C4-2B (cell line): ENCODE data around the gene TOP3B.

Experiments used
- CTCF ChIP-seq: fragments of 450-650 bp; conservative IDR thresholded peaks from 2 replicates; pipeline ENCODE4 v1.5.1; 2017; ENCODE audit warnings: mild to moderate bottlenecking
- ZFX ChIP-seq: fragments of 450-650 bp; IDR thresholded peaks from 2 replicates; pipeline ENCODE4 v1.6.1; 2017

- TF ChIP-seq CTCF, result no peak
- TF ChIP-seq ZFX, result no peak
Measured at GRCh38 chr22:21980547-21980946, 2.0 kb downstream of the TOP3B start.
